ENCODE measurements around the gene TMEM232.
"Not testable (repeated sequence)": the region's sequence is repeated elsewhere in the genome, so short reads cannot be mapped to it uniquely, and the experiment has no call there.

TMEM232 gene

DNA sequence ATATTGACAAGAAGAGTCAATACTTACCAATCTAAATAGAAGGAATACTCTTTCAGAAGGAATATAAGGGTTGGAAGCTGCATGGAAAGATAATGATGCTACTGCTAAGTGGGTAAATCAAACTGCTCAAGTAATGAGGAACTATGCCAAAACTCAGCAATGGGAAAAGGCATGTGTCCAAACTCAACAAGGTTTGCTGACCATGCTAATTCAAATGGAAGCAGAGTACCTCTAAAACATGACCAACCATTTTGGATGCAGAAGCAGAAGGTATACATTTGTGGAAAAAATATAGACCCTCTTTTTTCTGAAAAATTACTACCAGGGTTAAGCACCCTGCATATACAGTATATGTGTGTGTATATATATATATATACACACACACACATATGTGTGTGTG lies 21.1 kb downstream of the TMEM232 start:
- DNase-seq, result no peak

DNA sequence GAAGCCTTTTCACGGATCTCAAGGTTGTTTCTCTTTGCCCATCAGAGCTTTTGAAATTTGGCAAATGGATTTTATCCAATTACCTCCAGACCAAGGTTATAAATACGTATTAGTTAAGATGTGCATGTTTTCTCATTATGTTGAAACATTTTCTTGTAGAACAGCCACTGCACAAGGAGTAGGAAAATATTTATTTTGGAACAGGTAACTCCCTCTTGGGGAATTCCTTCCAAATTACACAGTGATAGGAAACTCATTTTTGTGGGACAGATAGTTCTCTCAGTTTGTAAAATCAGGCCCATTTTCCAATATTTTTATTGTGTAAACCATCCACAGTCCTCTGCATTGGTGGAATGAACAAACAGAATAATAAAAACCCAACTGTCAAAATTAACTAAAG lies 23.0 kb downstream of the TMEM232 start:
- no peak for DNase-seq

DNA sequence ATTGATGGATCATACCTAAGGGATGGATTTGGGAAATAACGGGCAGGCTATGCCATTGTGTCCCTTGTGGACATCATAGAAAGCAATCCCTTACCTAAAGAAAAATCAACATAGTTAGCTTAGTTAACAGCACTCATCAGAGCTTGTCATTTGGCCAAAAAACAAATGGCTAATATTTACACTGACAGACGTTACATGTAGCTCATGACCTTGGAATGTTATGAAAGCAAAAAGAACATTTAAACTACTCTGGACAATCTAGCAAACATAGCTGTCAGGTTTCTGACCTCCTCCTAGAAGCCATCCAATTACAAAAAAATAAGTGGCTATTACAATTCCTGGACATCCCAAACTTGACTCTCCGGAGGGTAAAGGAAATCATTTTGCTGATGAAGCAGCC lies 23.8 kb downstream of the TMEM232 start:
- DNase-seq, result no peak

DNA sequence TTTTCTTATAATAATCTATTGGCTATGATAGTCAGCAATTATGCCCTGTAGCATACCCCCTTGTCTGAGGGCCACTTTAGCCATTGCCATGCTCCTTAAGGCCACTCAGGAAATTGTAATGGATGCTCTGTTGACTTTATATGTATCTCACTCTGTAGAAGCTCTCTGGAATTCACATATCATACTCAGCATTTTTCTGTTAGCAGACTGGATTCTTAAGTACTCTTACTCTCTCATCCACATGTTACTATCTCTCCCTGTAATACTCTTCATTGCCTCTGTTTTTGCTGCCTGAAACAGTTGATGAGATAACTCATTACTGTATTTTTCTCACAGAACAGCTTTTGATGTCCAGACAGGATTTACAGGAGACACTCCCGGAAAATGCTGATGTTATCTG lies 24.2 kb downstream of the TMEM232 start:
- no peak for DNase-seq

DNA sequence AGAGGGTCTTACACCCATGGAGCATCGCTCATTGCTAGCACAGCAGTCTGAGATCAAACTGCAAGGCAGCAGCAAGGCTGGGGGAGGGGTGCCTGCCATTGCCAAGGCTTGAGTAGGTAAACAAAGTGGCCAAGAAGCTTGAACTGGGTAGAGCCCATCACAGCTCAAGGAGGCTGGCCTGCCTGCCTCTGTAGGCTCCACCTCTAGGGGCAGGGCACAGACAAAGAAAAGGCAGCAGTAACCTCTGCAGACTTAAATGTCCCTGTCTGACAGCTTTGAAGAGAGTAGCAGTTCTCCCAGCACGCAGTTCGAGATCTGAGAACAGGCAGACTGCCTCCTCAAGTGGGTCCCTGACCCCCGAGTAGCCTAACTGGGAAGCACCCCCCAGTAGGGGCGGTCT lies 33.8 kb downstream of the TMEM232 start:
- not testable (repeated sequence) for DNase-seq

DNA sequence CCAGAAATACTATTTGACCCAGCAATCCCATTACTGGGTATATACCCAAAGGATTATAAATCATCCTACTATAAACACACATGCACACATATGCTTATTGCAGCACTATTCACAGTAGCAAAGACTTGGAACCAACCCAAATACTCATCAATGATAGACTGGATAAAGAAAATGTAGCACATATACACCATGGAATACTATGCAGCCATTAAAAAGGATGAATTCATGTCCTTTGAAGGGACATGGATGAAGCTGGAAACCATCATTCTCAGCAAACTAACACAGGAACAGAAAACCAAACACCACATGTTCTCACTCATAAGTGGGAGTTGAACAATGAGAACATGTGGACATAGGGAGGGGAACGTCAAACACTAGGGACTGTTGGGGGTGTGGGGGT lies 35.9 kb downstream of the TMEM232 start:
- DNase-seq, result not testable (repeated sequence)

DNA sequence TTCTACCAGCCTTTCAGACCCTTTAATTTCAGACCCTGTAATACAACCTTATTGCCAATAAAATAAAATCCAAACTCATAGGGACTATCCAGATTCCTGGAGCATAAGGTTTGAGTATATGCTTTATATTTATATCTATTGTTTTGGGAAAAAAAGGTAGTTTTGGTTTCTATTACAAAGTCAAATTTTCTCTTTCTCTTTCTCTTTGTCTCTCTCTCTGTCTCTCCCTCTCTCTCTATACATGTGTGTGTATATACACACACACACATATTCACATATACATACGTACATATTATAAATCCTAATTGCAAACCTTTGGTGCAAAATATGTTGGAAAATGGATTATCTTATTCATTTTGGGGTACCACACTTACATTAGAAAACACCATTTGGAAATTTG lies 39.0 kb downstream of the TMEM232 start:
- no peak for DNase-seq

DNA sequence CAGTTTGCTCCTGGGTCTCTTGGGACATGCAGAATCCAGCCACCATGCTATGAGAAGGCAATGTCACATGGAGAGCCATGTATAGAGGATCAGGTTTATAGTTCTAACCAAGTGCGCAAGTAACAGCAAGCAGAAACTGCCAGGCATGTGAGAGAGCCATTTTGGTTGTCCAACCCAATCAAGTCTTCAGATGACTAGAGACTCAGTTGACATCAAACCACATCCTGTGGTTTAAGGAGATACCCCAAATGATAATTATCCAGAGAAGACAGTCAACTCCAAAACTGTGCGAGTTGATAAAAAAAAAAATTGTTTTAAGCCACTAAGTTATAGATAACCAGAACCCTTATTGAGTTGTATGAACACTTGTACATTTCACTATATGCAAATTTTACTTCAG lies 40.2 kb downstream of the TMEM232 start:
- no peak for DNase-seq

DNA sequence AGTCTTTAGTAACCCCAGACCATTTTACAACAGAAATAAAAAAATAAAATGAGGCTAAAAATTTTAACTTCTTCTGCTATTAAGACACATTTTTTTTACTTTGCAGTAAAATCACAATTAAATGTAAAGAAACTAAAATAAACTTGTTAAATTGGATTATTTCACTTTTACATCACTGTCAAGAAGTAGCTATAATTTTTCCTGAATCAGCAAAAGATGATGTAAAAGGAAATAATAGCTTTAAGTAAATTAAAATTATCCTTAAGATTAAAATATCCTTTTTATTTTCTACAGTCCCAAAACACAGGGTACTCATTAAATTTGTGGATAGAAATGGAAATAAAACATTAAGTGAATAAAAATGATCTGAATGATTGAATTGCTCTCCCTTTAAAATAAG lies 44.5 kb downstream of the TMEM232 start:
- no peak for DNase-seq

DNA sequence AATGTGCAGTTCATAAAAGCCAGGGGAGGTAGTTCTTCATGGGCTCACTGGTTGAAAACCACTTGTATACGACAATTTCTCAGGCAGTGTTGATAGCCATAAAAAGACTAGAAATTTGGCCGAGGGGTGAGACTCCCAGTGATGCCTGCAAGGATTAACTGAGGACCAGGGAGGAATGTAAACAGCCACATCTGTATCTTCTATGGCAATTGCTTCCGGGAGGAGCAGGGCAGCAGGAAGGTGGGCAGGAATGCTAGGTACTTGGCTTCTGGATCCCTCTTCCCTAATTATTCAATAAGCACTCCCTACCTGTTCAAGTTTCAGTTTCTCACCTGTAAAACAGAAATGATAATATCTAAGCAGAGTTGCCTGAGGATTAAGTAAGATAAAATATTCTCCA lies 45.4 kb downstream of the TMEM232 start:
- DNase-seq, result no peak

DNA sequence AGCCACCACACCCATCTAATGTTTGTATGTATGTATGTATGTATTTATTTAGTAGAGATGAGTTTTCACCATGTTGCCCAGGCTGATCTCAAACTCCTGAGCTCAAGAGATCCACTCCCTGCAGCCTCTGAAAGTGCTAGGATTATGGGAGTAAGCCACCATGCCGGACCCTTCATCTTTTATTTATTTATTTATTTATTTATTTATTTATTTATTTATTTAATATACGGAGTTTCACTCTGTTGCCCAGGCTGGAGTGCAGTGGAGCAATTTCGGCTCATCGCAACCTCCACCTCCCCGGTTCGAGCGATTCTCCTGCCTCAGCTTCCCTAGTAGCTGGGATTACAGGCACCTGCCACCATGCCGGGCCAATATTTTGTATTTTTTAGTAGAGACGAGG lies 49.9 kb downstream of the TMEM232 start:
- DNase-seq, result not testable (repeated sequence)

DNA sequence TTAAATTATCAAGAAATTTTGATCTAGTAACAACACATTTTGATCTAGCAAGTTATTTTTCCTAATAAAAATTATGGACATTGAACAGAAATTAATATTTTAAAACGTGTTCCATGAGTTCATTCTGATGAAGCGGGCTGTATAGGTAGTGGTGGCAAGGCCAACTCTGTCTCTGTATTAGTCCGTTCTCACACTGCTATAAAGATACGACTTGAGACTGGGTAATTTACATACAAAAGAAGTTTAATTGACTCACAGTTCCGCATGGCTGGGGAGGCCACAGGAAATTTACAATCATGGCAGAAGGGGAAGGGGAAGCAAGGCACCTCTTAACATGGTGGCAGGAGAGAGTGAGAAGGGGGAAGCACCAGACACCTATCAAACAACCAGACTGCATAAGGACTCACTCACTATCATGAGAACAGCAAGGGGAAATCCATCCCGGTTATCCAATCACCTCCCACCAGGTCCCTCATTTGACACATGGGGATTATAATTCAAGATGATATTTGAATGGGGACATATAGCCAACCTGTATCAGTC lies 61.2 kb downstream of the TMEM232 start:
- no peak for DNase-seq

DNA sequence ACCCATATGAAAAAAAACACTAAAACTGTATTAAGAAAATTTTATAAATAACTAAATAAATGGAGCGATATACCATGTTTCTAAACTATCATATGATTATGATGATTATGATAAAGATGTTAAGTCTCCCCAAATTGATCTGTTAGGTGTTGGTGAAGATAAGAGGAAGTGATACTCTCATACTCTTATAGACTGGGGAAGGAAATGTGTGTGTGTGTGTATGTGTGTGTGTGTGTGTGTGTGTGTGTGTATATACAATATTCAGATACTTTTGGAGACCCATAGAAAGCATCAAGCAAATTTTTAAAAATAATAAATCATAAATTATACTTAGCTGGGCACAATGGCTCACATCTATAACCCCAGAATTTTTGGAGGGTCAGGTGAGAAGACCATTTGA lies 62.9 kb downstream of the TMEM232 start:
- no peak for DNase-seq

DNA sequence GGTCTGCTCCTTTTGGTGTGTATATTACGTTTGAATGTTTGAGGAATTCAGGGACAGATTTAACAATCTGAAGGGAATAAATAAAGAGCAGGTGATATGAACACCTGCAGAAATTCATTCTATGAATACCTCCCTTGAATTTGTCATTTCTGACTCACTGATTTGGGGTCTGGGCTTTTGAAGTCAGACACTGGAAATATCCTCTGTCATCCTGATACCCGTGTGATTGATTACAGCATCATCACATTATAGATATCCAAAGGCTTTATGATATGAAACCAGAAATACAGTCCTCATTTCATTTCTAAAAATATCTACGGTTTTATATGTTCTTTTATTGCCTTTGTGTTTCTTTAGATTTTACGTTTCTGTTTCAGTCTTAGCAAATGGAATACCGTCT lies 68.5 kb downstream of the TMEM232 start:
- no peak for DNase-seq

DNA sequence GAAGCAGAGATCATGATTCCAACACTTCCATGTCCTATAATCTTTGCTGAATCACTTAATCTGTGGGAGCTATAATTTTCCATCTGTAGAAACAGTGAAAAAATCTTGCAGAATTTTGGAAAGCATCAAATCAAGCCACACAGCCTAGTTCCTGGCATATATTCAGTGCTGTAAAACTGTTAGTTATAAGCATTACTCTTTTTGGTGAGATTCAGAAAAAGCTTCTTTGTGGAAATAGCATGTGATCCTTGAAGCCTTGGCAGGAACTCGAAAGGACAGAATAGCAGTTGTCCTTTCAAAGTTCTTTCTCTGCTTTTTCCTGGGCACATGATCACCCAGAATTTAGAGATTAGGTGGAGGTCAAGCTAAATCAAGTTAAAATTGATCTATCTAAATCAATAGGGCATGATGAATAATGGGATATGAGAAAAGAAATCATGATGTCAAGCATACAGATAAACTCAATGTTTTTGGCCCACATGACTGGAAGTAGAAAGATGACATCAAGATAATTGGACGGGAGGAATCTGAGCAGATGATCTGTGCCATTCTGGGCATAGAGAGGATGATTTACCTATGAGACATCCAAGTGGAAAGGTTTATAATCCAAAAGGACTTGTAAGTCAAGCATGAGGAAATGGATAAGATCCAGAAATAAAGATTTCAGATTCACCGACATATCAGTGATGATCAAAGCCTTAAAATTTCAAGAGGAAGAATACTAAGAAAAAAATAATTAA lies 73.1 kb downstream of the TMEM232 start:
- no peak for DNase-seq

DNA sequence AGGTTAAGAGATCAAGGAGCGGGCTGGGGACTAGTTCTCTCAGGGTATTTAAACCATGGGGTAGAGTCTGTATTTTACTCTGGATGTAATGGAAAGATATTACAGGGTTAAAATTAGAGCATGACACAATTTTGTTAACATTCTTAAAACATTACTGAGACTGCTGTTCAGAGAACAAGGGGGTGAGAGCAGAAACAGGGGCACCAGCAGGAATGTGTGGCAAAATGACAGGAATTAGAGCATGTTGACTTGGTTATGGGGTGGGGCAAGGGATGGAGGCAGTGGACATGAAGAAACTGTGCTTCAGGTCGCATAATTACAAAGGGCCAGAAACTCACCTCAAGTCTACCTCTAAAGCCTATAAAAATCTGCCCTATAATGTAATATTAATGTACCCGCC lies 75.0 kb downstream of the TMEM232 start:
- DNase-seq, result no peak

DNA sequence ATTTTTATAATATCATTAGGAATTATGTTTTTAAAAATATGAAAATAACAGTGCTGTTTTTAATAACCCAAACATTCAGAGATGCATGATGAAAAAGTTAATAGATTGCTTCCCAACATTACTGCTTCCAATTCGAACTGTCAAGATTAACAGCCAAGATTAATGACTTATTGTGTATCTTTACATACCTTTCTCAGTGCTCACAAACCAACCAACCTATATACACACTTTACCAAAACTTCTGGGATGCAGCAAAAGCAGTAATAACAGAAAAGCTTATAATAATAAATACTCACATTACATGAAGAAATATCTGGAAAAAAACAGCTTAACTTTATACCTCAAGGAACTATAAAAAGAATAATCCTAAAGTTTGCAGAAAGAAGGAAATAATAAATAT lies 82.1 kb downstream of the TMEM232 start:
- DNase-seq, result no peak

DNA sequence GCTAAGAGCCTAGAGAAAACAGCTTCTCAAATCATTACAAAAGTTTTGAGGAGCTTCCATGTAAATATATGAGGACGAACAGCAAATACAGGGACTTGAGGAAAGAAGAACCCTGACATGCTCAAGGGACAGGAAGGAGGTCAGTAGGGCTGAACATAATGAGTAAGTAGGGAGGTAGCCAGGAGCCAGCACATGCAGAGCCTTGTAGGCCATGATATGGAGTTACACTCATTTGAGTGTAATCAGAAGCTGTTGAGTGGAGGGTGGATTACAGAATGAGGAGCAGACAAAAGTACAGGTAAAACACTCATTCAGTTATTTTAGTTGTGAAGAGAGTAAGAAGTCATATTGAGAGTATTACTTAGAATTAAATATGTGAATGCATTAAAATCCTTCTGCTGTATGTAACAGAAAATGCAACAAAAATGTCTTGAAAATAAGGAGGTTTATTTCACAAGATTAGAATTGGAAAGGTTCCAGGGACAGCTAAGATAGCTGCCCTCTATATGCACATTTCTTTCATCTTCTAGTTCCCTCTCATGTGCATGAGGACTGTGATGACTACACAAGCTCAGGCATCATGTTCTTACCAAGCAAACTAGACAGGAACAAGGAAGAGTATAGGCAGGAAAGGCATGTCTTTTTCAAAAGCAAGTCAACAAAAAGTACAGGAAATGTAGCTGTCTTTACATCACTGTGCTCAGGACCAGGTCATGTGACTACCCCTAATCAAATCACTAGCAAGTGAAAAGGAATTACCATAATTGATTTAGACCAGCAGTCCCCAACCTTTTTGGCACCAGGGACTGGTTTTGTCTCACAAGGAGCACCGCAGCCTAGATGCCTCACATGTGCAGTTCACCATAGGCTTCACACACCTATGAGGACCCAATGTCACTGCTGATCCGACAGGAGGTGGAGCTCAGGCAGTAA lies 87.2 kb downstream of the TMEM232 start:
- DNase-seq, result no peak

DNA sequence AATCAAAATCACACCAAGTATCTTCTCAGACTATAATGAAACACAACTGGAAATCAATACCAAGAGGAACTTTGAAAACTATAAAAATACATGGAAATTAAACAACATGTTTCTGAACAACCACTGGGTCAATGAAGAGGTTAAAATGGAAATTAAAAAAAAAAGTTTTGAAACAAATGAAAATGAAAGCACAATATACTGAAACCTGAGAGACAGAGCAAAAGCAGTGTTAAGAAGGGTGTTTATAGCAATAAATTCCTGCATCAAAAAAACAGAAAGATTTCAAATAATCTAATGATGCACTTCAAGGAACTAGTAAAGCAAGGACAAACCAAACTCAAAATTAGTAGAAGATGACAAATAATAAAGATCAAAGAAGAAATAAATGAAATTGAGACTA lies 92.0 kb downstream of the TMEM232 start:
- DNase-seq, result no peak

DNA sequence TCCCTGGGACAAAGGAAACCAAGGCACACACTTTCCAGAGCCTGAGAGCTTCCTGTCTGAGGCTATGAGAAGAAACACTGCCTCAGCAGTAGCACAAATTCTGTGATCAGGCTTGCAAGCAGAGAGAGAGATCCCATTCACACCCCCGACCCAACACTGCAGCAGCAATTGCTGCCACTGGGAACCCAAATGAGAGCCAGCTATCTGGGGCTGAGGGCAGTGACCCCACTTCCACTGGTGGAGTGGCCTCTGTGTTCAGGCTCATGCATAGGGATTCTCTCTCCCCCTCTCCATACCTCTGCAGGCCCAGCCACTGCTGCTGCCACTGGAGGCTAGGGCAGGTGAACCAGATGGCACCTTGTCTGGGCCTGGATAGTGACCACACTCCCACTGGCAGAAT lies 95.2 kb downstream of the TMEM232 start:
- no peak for DNase-seq

DNA sequence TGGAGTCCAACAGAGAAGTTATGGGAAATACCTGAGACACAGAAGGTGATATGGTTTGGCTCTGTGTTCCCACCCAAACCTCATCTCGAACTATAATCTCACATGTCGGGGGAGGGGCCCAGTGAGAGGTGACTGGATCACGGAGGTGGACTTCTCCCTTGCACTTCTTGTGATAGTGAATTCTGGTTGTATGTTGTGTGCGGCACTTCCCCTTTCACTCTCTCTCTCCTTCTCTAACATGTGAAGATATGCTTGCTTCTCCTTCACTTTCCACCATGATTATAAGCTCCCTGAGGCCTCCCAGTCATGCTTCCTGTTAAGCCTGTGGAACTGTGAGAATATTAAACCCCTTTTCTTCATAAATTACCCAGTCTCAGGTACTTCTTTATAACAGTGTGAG lies 96.1 kb downstream of the TMEM232 start:
- no peak for DNase-seq

DNA sequence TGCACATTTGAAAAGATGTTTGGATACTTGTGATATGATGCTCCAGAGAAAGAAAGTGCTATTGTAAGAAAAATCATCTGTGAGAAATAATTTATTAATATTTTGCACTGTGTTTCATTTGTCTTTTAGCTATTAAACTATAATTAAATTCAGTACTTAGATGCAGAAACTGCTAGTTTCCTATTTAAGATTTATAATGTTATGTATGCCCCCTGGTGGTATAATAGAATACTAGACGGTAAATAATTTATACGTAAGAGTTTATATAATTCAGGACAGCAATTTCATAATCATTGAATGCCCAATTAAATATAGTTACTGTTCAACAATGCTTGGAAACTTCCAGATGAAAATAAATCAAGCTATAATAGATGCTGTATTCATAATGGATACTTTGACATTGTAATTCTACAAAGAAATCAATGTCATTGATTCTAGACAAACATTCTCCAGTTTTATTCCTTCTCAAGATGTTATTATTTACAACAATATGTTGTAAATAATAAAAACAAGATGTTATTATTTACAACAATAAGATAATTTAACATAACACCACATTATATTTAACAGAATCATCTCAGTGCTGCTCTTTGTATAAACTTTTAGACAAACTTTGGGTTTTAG lies 101.0 kb downstream of the TMEM232 start:
- no peak for DNase-seq

DNA sequence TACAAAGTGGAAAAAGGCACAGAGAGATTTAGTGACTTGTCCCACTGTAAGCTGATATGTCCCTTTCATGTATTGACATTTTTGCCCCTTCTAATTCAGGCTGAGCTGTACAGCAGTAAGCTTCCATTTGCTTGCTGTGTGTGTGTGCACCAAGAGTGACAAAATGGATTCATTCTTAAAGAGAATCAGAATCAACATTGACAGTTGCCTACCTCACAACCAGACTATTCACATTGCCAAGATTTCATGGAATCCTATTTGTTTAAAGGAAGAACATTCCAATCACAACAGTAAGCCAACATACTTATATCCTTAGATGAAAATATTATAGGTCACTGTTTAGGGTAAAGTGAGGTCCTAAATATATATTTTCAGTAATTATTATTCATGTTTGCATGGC lies 102.6 kb downstream of the TMEM232 start:
- DNase-seq, result no peak

DNA sequence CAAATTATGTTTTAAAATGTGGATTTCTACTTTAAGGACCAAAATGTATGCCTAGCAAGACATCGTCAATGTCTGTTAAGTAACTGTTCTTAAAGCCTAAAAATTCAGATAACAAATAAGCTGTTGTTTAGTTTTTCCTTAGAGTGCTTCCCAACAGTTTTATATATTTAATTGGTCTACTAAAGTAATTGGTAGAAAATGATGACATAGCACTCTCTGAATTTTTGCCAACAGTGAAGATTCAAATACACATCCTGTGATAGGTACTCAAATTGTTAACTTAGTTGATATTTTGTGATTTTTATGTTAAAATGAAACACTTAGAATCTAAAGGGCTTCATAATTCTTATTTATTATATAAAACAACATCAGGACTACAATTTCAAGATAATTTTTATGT lies 107.5 kb downstream of the TMEM232 start:
- DNase-seq, result no peak
